DOHH2 (cell line): ENCODE results near the gene ANXA3.

Experiments
- CTCF ChIP-seq: fragments of 200-600 bp; sonication (generic); IDR thresholded peaks from one replicate; pipeline ENCODE4 v1.5.1; 2014; ENCODE audit warnings: antibody characterized with exemption, mild to moderate bottlenecking, low read depth, low read length; ENCODE audit not compliant: poor library complexity, severe bottlenecking
- EZH2phosphoT487 ChIP-seq: fragments of 200-600 bp; sonication (generic); IDR thresholded peaks from 2 replicates; pipeline ENCODE4 v1.6.1; 2017; ENCODE audit warnings: borderline replicate concordance, mild to moderate bottlenecking, antibody characterized with exemption, low read length, moderate library complexity, mixed read lengths

DNA sequence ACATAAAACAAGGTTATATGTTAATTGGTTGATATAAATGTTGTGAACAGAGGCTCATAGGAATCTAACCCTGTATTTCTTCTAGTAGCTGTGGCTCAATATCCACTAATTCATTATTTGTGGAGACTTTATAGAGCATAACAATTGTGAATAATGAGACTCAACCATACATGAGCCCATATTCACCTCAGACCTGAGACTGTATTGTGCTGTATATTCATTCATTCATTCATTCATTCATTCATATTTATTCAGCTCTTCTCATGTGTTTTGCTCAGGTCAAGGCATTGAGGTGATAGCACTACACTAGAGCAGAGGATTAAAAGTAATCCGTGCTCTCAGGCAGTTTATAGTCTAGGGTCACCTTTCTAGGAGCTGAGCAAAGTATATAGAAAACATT, 24.5 kb upstream of the ANXA3 start:
- no peak for TF ChIP-seq CTCF
- no peak for TF ChIP-seq EZH2phosphoT487
